ENCODE results near the gene PRCP. TPM values are rescaled to one million over a fixed set of nuclear protein-coding genes. Genes with fewer than 3 reads are reported as not detected.

The PRCP gene
- total and polyA plus RNA-seq, 2 experiments from 2014 or later: 33.3 to 52.8 TPM

DNA sequence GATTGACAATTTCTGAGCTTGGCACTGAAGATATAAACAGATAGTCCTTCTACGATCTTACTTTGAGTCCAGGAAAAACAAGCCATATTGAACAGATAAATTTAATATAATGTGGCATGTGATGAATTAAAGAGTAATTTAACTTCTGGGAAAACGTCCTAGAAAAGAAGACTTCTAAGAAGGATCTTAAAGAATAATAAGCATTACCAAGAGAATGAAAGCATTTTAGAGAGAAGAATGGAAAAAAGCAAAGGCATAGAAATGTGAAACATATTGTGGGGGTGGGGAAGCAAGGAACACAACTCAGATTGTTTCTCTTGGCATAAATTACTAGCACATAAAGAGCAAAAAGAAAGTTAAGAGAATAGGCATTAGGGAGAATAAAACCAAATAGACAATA lies 6.7 kb upstream of the PRCP start:
- H3K4me3 ChIP-seq: no peak overlapping the region
- peaks cover 88% of the 10 kb centered on the region for H3K79me2 ChIP-seq (replicated peaks; ENCODE audit: insufficient read depth)
- peak overlapping the region; percentile 27 for H3K4me2 ChIP-seq

More for the DNA sequence above, 6.7 kb upstream of the PRCP start:
- Histone ChIP-seq H3K36me3 (ENCODE audit: insufficient read depth) (peaks cover 5% of the 10 kb centered on the region; the same call in 1 of the 2 replicates), H3K27ac (ENCODE audit: low read depth) (no peak overlapping the region), H3K4me1 (ENCODE audit: insufficient read depth) (peaks cover 39% of the 10 kb centered on the region), H4K20me1 (replicated peaks; ENCODE audit: insufficient read depth) (peaks cover 25% of the 10 kb centered on the region), H2AFZ (no peak overlapping the region), H3F3A (replicated peaks; ENCODE audit: low read depth) (no peaks in the 10 kb centered on the region), H3K9me2 (ENCODE audit: insufficient read depth) (no peaks in the 10 kb centered on the region), H3K27me3 (ENCODE audit: insufficient read depth) (no peaks in the 10 kb centered on the region)
- peaks cover 18% of the 10 kb centered on the region for H3K36me3 Mint-ChIP-seq (ENCODE audit: low read depth)
- peaks cover 41% of the 10 kb centered on the region for H3K4me1 Mint-ChIP-seq
- H3K9me3 Mint-ChIP-seq: peaks cover 6% of the 10 kb centered on the region; the same call in 2 of the 3 replicates
- ATAC-seq (no peak), DNase-seq (ENCODE audit: low spot score) (no peak)
- H3K27ac Mint-ChIP-seq: no peak overlapping the region; the same call in 1 of the 2 replicates
- TF ChIP-seq CTCF (conservative IDR thresholded peaks at IDR 0.05; ENCODE audit: low read depth in 2 of 2) (no peak), EZH2phosphoT487 (IDR thresholded peaks at IDR 0.05; ENCODE audit: unreplicated experiment) (no peak), CREB1 (CRISPR knock-in tag; IDR thresholded peaks at IDR 0.05; ENCODE audit: low read depth) (no peak), ZNF331 (CRISPR knock-in tag; IDR thresholded peaks at IDR 0.05; ENCODE audit: low read depth) (no peak), STAT1 (IDR thresholded peaks at IDR 0.05; ENCODE audit: unreplicated experiment) (no peak), ZNF462 (CRISPR knock-in tag; IDR thresholded peaks at IDR 0.05) (no peak), POLR2AphosphoS5 (IDR thresholded peaks at IDR 0.05; ENCODE audit: low read depth) (no peak), NANOG (IDR thresholded peaks at IDR 0.05; ENCODE audit: borderline replicate concordance) (no peak), JUNB (IDR thresholded peaks at IDR 0.05; ENCODE audit: unreplicated experiment) (no peak), ZNF114 (CRISPR knock-in tag; IDR thresholded peaks at IDR 0.05) (no peak), EZH2 (IDR thresholded peaks at IDR 0.05; ENCODE audit: low read depth, unreplicated experiment) (no peak)
- TF ChIP-seq, protein P1, sequence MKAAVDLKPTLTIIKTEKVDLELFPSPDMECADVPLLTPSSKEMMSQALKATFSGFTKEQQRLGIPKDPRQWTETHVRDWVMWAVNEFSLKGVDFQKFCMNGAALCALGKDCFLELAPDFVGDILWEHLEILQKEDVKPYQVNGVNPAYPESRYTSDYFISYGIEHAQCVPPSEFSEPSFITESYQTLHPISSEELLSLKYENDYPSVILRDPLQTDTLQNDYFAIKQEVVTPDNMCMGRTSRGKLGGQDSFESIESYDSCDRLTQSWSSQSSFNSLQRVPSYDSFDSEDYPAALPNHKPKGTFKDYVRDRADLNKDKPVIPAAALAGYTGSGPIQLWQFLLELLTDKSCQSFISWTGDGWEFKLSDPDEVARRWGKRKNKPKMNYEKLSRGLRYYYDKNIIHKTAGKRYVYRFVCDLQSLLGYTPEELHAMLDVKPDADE (IDR thresholded peaks at IDR 0.05): no peak
- TF ChIP-seq, protein P2, sequence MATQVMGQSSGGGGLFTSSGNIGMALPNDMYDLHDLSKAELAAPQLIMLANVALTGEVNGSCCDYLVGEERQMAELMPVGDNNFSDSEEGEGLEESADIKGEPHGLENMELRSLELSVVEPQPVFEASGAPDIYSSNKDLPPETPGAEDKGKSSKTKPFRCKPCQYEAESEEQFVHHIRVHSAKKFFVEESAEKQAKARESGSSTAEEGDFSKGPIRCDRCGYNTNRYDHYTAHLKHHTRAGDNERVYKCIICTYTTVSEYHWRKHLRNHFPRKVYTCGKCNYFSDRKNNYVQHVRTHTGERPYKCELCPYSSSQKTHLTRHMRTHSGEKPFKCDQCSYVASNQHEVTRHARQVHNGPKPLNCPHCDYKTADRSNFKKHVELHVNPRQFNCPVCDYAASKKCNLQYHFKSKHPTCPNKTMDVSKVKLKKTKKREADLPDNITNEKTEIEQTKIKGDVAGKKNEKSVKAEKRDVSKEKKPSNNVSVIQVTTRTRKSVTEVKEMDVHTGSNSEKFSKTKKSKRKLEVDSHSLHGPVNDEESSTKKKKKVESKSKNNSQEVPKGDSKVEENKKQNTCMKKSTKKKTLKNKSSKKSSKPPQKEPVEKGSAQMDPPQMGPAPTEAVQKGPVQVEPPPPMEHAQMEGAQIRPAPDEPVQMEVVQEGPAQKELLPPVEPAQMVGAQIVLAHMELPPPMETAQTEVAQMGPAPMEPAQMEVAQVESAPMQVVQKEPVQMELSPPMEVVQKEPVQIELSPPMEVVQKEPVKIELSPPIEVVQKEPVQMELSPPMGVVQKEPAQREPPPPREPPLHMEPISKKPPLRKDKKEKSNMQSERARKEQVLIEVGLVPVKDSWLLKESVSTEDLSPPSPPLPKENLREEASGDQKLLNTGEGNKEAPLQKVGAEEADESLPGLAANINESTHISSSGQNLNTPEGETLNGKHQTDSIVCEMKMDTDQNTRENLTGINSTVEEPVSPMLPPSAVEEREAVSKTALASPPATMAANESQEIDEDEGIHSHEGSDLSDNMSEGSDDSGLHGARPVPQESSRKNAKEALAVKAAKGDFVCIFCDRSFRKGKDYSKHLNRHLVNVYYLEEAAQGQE (IDR thresholded peaks at IDR 0.05; ENCODE audit: unreplicated experiment): no peak
- H3K4me3 Mint-ChIP-seq: no peak overlapping the region; the same call in 2 of the 3 replicates
- H3K27me3 Mint-ChIP-seq (ENCODE audit: insufficient read depth, low read depth, poor library complexity): no peaks in the 10 kb centered on the region
